Ishikawa (cell line): ENCODE data around the gene PRPS1L1.

Experiments used
- CEBPB ChIP-seq: IDR thresholded peaks from 2 replicates; pipeline ENCODE4 v1.6.1; 2012
- CREB1 ChIP-seq: IDR thresholded peaks from 2 replicates; pipeline ENCODE4 v1.6.1; 2012; ENCODE audit warnings: low read depth
- EGR1 ChIP-seq: IDR thresholded peaks from 2 replicates; pipeline ENCODE4 v1.6.1; 2012
- EP300 ChIP-seq: IDR thresholded peaks from 2 replicates; pipeline ENCODE4 v1.6.1; 2012; ENCODE audit warnings: borderline replicate concordance
- FOXM1 ChIP-seq: IDR thresholded peaks from 2 replicates; pipeline ENCODE4 v1.6.1; 2012; ENCODE audit warnings: low read depth, borderline replicate concordance
- MAX ChIP-seq: IDR thresholded peaks from 2 replicates; pipeline ENCODE4 v1.6.1; 2012
- NFIC ChIP-seq: IDR thresholded peaks from 2 replicates; pipeline ENCODE4 v1.6.1; 2012
- RAD21 ChIP-seq: IDR thresholded peaks from 2 replicates; pipeline ENCODE4 v1.6.1; 2012; ENCODE audit warnings: low read depth
- REST ChIP-seq: IDR thresholded peaks from 2 replicates; pipeline ENCODE4 v1.6.1; 2012; ENCODE audit warnings: low read depth, mild to moderate bottlenecking
- TAF1 ChIP-seq: IDR thresholded peaks from 2 replicates; pipeline ENCODE4 v1.6.1; 2012; ENCODE audit warnings: low read depth, mild to moderate bottlenecking
- TCF12 ChIP-seq: IDR thresholded peaks from 2 replicates; pipeline ENCODE4 v1.6.1; 2012; ENCODE audit warnings: low read depth
- TEAD4 ChIP-seq: IDR thresholded peaks from 2 replicates; pipeline ENCODE4 v1.6.1; 2012
- USF1 ChIP-seq: IDR thresholded peaks from 2 replicates; pipeline ENCODE4 v1.6.1; 2012
- YY1 ChIP-seq: IDR thresholded peaks from 2 replicates; pipeline ENCODE4 v1.6.1; 2012; ENCODE audit warnings: low read depth
- ZBTB7A ChIP-seq: IDR thresholded peaks from 2 replicates; pipeline ENCODE4 v1.6.1; 2012; ENCODE audit warnings: low read depth

The PRPS1L1 gene

GRCh38 chr7:17996442-17997223 lies 31.0 kb downstream of the PRPS1L1 start:
- TF ChIP-seq YY1 (no peak), CEBPB (no peak), ZBTB7A (no peak), TCF12 (no peak), FOXM1 (no peak), RAD21 (no peak), CREB1 (no peak), USF1 (no peak), EGR1 (no peak), EP300 (no peak), TEAD4 (no peak), NFIC (no peak), MAX (no peak), REST (no peak), TAF1 (no peak)

- TF ChIP-seq MAX (no peak), RAD21 (no peak), REST (no peak)
These were observed 31.6 kb downstream of the PRPS1L1 start for GRCh38 chr7:17996040-17996439.

GRCh38 chr7:17994079-17994850 lies 33.4 kb downstream of the PRPS1L1 start:
- TF ChIP-seq MAX (no peak), TCF12 (no peak), ZBTB7A (no peak), FOXM1 (no peak), NFIC (no peak), REST (no peak), CEBPB (no peak), USF1 (no peak), RAD21 (no peak), YY1 (no peak), TAF1 (no peak), CREB1 (no peak), TEAD4 (no peak), EP300 (no peak), EGR1 (no peak)
